Gastrocnemius medialis (tissue), 4 donors: ENCODE results near the gene SLC35D3. TPM values are rescaled to one million over a fixed set of nuclear protein-coding genes. Genes with fewer than 3 reads are reported as not detected.

Experiments used
- ATAC-seq, 2 donors: fragments of 150-250 bp; one replicate each; pipeline ENCODE4 v1.9.1; 2016
- DNase-seq, 2 donors: peaks; one replicate each; pipeline ENCODE4 v3.0.0-alpha.2; 2019
- H3K27ac ChIP-seq, 4 donors: fragments of 200-600 bp; sonication (generic); 1 replicate in 1 of 4; 2 replicates in 3 of 4; pipeline ENCODE4 v1.5.1; 2016 to 2018; ENCODE audit warnings: mild to moderate bottlenecking in 2 of 4, moderate library complexity in 1 of 4
- H3K27me3 ChIP-seq, 3 donors: fragments of 200-600 bp; sonication (generic) in 2 of 3; 1 replicate in 1 of 3; 2 replicates in 2 of 3; pipeline versions ENCODE4 v1.5.1 to v1.6.0; 2016 to 2019; ENCODE audit warnings: mild to moderate bottlenecking in 1 of 3, moderate library complexity in 1 of 3
- H3K36me3 ChIP-seq, 2 donors: fragments of 200-600 bp; sonication (generic) in 1 of 2; one replicate each; pipeline ENCODE4 v1.5.1; 2017 to 2018
- H3K4me1 ChIP-seq, 2 donors: fragments of 200-600 bp; sonication (generic) in 1 of 2; one replicate each; pipeline ENCODE4 v1.5.1; 2016 to 2017; ENCODE audit warnings: mild to moderate bottlenecking in 2 of 2
- H3K4me3 ChIP-seq, 4 donors: fragments of 200-600 bp; sonication (generic) in 3 of 4; 1 replicate in 1 of 4; 2 replicates in 3 of 4; pipeline ENCODE4 v1.5.1; 2016 to 2019; ENCODE audit warnings: mild to moderate bottlenecking in 2 of 4
- H3K9me3 ChIP-seq, 3 donors: fragments of 200-600 bp; sonication (generic) in 2 of 3; 1 replicate in 1 of 3; 2 replicates in 2 of 3; pipeline ENCODE4 v1.5.1; 2016 to 2019
- POLR2A ChIP-seq, 2 donors: fragments of 450-650 bp; IDR thresholded peaks; one replicate each; pipeline ENCODE4 v1.6.1; 2017; ENCODE audit warnings: antibody characterized with exemption in 2 of 2, mild to moderate bottlenecking in 2 of 2, moderate library complexity in 2 of 2
- in situ Hi-C, 4 donors: fragments of 200-750 bp; cut with MboI; loops; one replicate each; pipeline versions ENCODE4 v1.15.0 to v1.8.0; 2017; ENCODE audit warnings: low sequenced_read_pairs in 4 of 4
- intact Hi-C: fragments of 100-400 bp; cut with DNase I; formaldehyde crosslinking; loops from one replicate; pipeline ENCODE4 v1.15.1; 2023; ENCODE audit warnings: low total_unique reads
- total RNA-seq, 4 donors: library from RNA; depleted of rRNA; stranded (reverse); fragments of >200 nt; gene quantifications; one replicate each; pipeline versions ENCODE4 v1.1.0 to v1.2.3, GENCODE V29; 2016
- TF ChIP-seq, protein P1 (sequence below), 5 experiments: fragments of 450-650 bp in 3 of 5; fragments of 200-600 bp in 2 of 5; sonication (generic) in 2 of 5; IDR thresholded peaks in 4 of 5; conservative IDR thresholded peaks in 1 of 5; 1 replicate in 4 of 5; 2 replicates in 1 of 5; pipeline ENCODE4 v1.5.1; 2016 to 2019; ENCODE audit warnings: antibody characterized with exemption in 5 of 5, mild to moderate bottlenecking in 3 of 5, moderate library complexity in 3 of 5

SLC35D3 gene
- total RNA-seq, 4 donors from 2014 or later, result not detected

DNA sequence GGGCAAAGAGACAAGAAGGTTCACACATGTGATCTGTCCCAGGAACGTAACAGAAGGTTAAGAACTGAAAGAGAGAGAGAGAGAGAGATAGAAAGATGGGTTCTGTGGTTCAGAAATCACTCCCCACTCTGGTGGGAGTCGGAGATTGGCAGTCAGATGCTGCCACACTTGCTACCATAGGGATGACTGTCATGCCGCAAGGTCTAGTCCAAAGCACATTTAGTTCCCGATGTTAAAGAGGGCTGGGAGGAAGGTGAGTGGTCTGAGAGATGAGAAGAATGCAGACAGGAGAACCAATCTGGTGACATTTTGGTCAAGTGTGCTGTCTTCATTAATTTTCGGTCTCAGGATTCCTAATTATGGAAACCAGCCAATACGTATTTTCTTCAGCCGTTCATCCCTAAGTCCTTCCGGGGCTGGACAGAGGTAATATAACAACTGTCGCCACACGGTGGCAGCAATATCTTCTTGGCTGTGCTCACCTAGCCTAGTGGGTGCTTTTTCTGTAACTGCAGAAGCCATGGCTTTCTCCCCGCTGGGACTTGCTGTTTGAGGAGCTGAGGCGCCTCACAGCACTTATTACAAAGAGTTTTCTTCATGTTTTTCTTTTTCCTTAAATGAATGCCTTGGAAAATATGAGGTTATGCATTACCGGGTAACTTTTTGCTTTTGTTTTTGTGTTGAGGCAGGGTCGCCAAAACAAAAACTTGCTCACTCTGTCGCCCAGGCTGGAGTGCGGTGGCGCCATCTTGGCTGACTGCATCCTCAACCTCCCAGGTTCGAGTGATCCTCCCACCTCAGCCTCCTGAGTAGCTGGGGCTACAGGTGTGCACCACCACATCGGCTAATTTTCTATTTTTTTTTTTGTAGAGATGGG lies 46.0 kb downstream of the SLC35D3 start:
- Histone ChIP-seq H3K4me3 (no peak overlapping the region), H3K4me1 (no peaks in the 10 kb centered on the region), H3K27ac (no peak overlapping the region), H3K36me3 (no peaks in the 10 kb centered on the region), H3K27me3 (no peaks in the 10 kb centered on the region), H3K9me3 (no peaks in the 10 kb centered on the region)
- ATAC-seq (peak; percentile 68 to 81), DNase-seq (peak in 1 of 2 donors; percentile 50)
- TF ChIP-seq, protein P1, sequence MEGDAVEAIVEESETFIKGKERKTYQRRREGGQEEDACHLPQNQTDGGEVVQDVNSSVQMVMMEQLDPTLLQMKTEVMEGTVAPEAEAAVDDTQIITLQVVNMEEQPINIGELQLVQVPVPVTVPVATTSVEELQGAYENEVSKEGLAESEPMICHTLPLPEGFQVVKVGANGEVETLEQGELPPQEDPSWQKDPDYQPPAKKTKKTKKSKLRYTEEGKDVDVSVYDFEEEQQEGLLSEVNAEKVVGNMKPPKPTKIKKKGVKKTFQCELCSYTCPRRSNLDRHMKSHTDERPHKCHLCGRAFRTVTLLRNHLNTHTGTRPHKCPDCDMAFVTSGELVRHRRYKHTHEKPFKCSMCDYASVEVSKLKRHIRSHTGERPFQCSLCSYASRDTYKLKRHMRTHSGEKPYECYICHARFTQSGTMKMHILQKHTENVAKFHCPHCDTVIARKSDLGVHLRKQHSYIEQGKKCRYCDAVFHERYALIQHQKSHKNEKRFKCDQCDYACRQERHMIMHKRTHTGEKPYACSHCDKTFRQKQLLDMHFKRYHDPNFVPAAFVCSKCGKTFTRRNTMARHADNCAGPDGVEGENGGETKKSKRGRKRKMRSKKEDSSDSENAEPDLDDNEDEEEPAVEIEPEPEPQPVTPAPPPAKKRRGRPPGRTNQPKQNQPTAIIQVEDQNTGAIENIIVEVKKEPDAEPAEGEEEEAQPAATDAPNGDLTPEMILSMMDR (IDR thresholded peaks at IDR 0.05 in 4 of 5, conservative IDR thresholded peaks at IDR 0.05 in 1 of 5), result peak in 4 of 5 experiments; percentile 27 to 55 (median 46)
- no peak for TF ChIP-seq POLR2A (IDR thresholded peaks at IDR 0.05)
- in situ Hi-C loops (loop anchor here in 3 of 4 donors (10.0 to 25.0 kb wide), 2 partner anchors 669 to 677 kb away; no protein-coding TSS in a partner anchor), intact Hi-C loops (loop anchor here (2.0 kb wide), 1 partner anchor 673 kb away; no protein-coding TSS in a partner anchor)

DNA sequence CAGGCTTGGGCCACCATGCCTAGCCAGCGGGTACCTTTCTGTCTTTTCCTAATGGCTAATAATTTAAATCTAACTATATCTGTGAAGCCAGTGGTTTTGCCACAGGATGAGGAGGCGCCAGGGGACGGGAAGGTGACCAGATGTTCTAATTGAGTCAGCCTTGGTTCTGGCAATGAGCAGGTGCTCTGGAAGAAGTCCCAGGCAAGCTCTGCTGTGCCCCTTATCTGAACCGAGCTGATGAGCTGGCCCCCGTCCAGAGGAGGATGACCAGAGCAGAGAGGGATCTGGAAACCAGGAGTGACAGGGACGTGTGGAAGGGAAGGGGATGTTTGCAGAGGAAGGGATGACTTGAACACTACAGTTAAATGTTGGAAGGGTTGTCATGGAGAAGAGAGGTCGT lies 46.7 kb downstream of the SLC35D3 start:
- no peak overlapping the region for H3K4me3 ChIP-seq
- DNase-seq (no peak), ATAC-seq (no peak)
- H3K27ac ChIP-seq, result no peak overlapping the region
- intact Hi-C loops (loop anchor here (2.0 kb wide), 1 partner anchor 672 kb away; no protein-coding TSS in a partner anchor), in situ Hi-C loops (loop anchor here in 3 of 4 donors (10.0 to 25.0 kb wide), 2 partner anchors 668 to 676 kb away; no protein-coding TSS in a partner anchor)
- H3K36me3 ChIP-seq, result no peaks in the 10 kb centered on the region
- H3K27me3 ChIP-seq, result no peaks in the 10 kb centered on the region
- H3K4me1 ChIP-seq, result no peaks in the 10 kb centered on the region
- no peak for TF ChIP-seq POLR2A (IDR thresholded peaks at IDR 0.05)
- TF ChIP-seq, protein P1 (IDR thresholded peaks at IDR 0.05 in 4 of 5, conservative IDR thresholded peaks at IDR 0.05 in 1 of 5), result no peak
- no peaks in the 10 kb centered on the region for H3K9me3 ChIP-seq

DNA sequence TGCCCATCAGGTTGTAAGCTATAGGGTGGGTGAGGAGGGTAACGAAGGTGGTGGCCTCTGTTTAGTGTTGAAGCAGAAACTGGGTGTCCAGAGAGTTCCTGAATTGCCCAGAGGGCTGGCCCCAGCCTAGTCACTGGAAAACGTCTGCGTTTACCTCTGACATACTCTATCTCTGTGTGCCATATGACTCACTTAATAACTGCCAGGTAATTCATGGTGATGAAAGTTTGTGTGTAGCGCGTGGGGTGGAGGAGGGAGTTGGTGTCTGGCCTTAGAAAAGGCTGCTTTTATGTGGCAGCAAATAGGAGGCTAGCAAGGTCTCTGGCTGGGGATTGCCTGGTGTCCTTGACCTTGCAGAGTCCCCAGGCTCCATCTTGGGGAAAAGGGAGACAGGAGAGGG lies 47.3 kb downstream of the SLC35D3 start:
- Histone ChIP-seq H3K27ac (no peak overlapping the region), H3K4me3 (no peak overlapping the region), H3K27me3 (no peaks in the 10 kb centered on the region), H3K4me1 (no peaks in the 10 kb centered on the region), H3K36me3 (no peaks in the 10 kb centered on the region), H3K9me3 (no peaks in the 10 kb centered on the region)
- TF ChIP-seq, protein P1 (IDR thresholded peaks at IDR 0.05 in 4 of 5, conservative IDR thresholded peaks at IDR 0.05 in 1 of 5), result no peak
- no peak for TF ChIP-seq POLR2A (IDR thresholded peaks at IDR 0.05)
- ATAC-seq (no peak), DNase-seq (no peak)
- intact Hi-C loops (loop anchor here (2.0 kb wide), 1 partner anchor 671 kb away; no protein-coding TSS in a partner anchor), in situ Hi-C loops (loop anchor here in 3 of 4 donors (10.0 to 25.0 kb wide), 2 partner anchors 668 to 675 kb away; no protein-coding TSS in a partner anchor)

DNA sequence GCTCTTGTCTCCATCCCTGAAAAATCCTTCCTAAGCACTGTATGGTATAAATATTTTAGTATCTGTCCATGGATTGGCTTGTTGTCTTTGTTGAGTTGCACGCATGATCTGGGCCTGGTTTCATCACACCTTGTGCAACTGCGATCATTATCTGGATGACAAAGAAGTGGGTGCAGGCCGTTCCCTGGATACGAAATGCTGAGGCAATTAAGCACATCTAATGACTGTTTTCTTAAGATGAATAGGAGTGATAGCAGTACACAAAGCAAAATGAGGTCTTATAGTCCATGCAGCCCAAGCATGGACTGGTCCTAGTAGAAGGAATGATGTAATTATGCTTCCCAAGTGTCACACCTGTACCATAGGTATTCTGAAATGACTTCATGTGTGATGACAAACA lies 47.8 kb downstream of the SLC35D3 start:
- H3K4me3 ChIP-seq, result no peak overlapping the region
- TF ChIP-seq, protein P1 (IDR thresholded peaks at IDR 0.05 in 4 of 5, conservative IDR thresholded peaks at IDR 0.05 in 1 of 5), result no peak
- TF ChIP-seq POLR2A (IDR thresholded peaks at IDR 0.05), result no peak
- no peaks in the 10 kb centered on the region for H3K27me3 ChIP-seq
- H3K9me3 ChIP-seq, result no peaks in the 10 kb centered on the region
- intact Hi-C loops (loop anchor here (2.0 kb wide), 1 partner anchor 671 kb away; no protein-coding TSS in a partner anchor), in situ Hi-C loops (loop anchor here in 3 of 4 donors (10.0 to 25.0 kb wide), 2 partner anchors 667 to 675 kb away; no protein-coding TSS in a partner anchor)
- no peak overlapping the region for H3K27ac ChIP-seq
- ATAC-seq (no peak), DNase-seq (no peak)
- no peaks in the 10 kb centered on the region for H3K36me3 ChIP-seq
- no peaks in the 10 kb centered on the region for H3K4me1 ChIP-seq
